NCI-H526 treated with DMSO at 0.1 percent for 48 hours (cell line): ENCODE data around the gene ADAM29.
"Not testable (repeated sequence)": the region's sequence is repeated elsewhere in the genome, so short reads cannot be mapped to it uniquely, and the experiment has no call there.

Experiments used
- DNase-seq: peaks from one replicate; lab custom pipeline; 2025; lab: John Stamatoyannopoulos, UW

ADAM29 gene

GRCh38 chr4:174948826-174949225 lies 30.7 kb downstream of the ADAM29 start:
- no peak for DNase-seq

DNA sequence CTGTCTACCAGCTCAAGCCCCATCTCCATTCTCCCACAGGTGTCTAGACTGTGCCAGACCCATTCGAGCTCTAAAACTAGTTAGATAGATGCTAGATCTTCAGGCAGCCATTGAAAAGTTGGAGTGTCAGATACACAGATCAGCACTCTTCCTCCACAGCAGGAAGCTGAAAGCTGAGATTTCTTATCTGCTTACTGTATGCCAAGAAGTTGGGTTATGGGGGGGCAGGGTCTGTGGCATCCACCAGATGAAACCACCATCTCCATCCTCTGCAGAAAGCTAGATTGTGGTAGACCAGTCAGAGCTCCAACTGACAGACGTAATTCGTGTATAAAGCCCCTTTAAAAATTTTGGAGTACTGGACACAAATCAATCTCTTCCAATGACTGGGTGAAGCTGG lies 54.8 kb downstream of the ADAM29 start:
- no peak for DNase-seq

GRCh38 chr4:174973336-174973735 lies 55.2 kb downstream of the ADAM29 start:
- no peak for DNase-seq

- no peak for DNase-seq
These were observed 65.1 kb downstream of the ADAM29 start for GRCh38 chr4:174983128-174983750.

GRCh38 chr4:174983870-174984269 lies 65.7 kb downstream of the ADAM29 start:
- DNase-seq, result not testable (repeated sequence)

DNA sequence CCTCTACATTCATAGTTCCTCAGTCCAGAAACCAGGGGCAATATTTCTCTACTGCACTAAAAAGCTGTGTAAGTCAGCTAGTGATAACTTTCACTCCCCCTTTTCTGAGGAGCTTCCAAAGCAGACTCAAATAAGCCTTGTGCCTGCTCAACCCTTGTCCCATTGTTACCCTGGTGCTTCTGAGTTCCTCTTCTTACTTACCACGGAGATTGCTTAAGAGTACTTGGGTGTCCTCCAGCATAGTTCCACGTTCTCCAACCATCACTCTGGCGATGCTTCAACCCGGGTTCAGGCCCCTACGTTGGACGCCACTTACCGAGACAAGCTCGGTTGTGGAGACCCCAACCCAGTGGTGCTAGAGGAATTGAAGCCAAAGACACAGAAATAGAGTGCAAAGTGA lies 71.6 kb downstream of the ADAM29 start:
- DNase-seq, result no peak

DNA sequence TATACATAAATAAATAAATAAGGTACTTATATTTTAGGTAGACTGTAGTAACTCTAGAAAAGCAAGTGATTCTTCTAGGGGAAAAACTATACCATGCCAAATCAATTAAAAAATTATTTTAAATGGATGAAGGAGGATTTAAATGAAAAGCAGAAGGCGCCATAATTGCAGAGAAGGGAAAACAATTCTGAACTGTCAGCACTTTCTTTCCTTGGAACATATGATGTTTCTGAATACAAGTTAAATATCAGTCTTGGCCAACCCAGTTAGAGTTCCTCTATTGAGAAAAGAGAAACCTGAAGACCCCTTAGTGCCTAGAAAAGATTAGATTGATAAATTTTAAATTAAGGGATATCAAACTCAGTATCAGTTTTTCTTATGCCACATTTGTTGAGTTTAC lies 75.8 kb downstream of the ADAM29 start:
- no peak for DNase-seq

DNA sequence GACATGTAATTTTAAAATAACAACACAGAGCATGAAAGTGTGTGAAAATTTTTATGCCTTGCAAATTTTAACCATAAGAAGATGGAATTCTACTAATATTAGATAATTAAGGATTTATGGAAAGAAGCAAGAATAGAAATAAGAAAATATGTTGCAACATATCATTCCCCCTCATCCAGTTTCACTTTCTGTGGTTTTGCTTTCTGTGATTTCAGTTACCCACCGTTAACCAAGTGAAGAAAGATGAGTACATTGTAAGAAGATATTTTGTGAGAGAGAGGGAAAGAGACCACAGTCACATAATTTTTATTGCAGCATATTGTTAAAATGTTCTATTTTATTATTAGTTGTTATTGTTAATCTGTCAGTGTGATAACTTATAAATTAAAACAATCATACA lies 77.9 kb downstream of the ADAM29 start:
- DNase-seq, result no peak

GRCh38 chr4:174999407-174999806 lies 81.2 kb downstream of the ADAM29 start:
- no peak for DNase-seq

DNA sequence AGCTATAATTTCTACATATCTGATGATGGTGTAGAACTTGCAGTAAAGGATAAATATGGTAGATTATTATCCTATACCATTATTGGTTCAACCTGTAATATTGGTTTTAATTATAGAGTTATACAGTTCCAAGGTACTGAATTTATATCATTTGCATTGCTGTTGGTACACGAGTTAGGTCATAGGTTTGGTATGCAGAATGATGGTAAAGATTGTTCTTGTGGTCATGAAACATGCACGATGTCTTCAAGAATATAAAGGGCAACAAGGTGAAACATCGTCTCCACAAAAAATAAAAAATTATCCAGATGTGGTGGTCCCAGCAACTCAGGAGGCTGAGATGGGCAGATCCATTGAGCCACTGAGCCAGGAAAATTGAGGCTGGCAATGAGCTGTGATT lies 99.6 kb downstream of the ADAM29 start:
- no peak for DNase-seq

DNA sequence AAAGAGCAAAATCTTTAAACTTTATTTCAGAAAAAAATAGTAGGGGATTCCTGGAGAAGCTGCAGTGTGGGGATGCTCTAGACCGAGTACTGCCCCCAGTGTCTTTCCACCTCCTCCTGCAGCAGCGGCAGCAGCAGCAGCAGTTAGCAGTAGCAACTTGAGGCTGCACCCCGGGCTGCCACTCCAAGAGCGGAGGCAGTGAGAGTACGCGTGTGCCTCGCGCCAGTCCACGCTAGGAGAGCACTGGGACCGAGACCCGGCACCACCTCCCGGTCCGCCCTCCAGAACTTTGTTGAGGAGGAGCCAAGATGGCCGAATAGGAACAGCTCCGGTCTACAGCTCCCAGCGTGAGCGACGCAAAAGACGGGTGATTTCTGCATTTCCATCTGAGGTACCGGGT lies 101.3 kb downstream of the ADAM29 start:
- not testable (repeated sequence) for DNase-seq
